AG04450 (cell line): Measurements from ENCODE around the gene CMKLR1. TPM values are rescaled to one million over a fixed set of nuclear protein-coding genes. Genes with fewer than 3 reads are reported as not detected.

ENCODE experiments used
- CTCF ChIA-PET: fragments of 300-600, 350-600 bp; formaldehyde crosslinking; extraction: SDS; loops from one replicate; lab custom pipeline; 2022; ENCODE audit warnings: antibody characterized with exemption, inconsistent platforms; lab: Charles Lee
- POLR2A ChIA-PET: fragments of 350-600 bp; formaldehyde crosslinking; extraction: SDS; loops from one replicate; lab custom pipeline; 2021; ENCODE audit warnings: antibody characterized with exemption, inconsistent platforms; lab: Yijun Ruan, JAX
- DNase-seq: peaks from one replicate; pipeline ENCODE4 v3.0.0-alpha.2; 2011; ENCODE audit warnings: low read depth, low spot score
- H3K27ac ChIP-seq: one replicate; pipeline ENCODE4 v1.5.1; 2012; ENCODE audit warnings: low read depth, low read length, control low read depth
- H3K27me3 ChIP-seq: one replicate; pipeline ENCODE4 v1.6.0; 2012; ENCODE audit warnings: low read length; ENCODE audit not compliant: control insufficient read depth, insufficient read depth
- H3K4me3 ChIP-seq: 2 replicates; pipeline ENCODE4 v1.5.1; 2011; ENCODE audit warnings: mild to moderate bottlenecking, low read depth, low read length, control low read depth
- H3K9me3 ChIP-seq: 2 replicates; pipeline ENCODE4 v1.5.1; 2012; ENCODE audit warnings: low read length; ENCODE audit not compliant: control insufficient read depth, insufficient read depth
- polyA plus RNA-seq: library from polyadenylated mRNA; depleted of rRNA; stranded (reverse); fragments of >200 nt; gene quantifications from 2 replicates; pipeline ENCODE4 v1.2.3, GENCODE V29; 2011
- TF ChIP-seq, protein P1 (sequence below): IDR thresholded peaks from 2 replicates; pipeline ENCODE4 v1.5.1; 2011; ENCODE audit warnings: low read depth, low read length, control low read depth, inconsistent platforms

Gene CMKLR1
- polyA plus RNA-seq, 1 experiment, result 0.12 TPM

DNA sequence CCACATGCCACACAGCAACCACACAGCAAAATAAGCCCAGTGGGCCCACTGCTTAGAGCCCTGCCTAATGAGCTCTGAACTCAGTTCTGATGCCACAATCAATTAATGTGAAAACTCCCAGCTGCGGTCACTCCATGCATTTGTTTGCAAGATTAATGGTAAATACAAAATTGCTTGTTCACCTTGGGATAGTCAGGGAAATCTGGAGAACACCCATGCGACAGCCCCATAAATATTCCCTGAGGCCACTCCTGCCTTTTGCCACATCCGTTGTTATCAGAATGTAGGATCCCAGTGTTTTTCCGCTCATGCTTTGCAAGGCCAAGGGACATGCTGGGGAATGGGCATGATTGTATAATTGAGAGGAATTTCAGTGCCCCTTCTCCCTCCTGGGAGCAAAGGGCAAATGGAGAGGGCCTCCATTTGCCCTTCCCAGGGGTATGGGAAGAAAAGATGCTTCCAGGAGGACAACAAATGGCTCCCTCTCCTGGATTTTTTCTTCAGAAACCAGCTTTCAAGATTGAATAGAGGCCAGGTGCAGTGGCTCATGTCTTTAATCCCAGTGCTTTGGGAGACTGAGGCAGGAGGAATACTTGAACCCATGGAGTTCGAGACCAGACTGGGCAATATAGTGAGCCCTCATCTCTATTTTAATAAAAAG lies 30.8 kb upstream of the CMKLR1 start:
- H3K27me3 ChIP-seq, result no peaks in the 10 kb centered on the region
- CTCF ChIA-PET, result interaction anchor here (1.0 kb wide), 1 partner anchor 10 kb away, joined by 3 read pairs; no protein-coding TSS in a partner anchor
- POLR2A ChIA-PET, result no interaction called here
- TF ChIP-seq, protein P1, sequence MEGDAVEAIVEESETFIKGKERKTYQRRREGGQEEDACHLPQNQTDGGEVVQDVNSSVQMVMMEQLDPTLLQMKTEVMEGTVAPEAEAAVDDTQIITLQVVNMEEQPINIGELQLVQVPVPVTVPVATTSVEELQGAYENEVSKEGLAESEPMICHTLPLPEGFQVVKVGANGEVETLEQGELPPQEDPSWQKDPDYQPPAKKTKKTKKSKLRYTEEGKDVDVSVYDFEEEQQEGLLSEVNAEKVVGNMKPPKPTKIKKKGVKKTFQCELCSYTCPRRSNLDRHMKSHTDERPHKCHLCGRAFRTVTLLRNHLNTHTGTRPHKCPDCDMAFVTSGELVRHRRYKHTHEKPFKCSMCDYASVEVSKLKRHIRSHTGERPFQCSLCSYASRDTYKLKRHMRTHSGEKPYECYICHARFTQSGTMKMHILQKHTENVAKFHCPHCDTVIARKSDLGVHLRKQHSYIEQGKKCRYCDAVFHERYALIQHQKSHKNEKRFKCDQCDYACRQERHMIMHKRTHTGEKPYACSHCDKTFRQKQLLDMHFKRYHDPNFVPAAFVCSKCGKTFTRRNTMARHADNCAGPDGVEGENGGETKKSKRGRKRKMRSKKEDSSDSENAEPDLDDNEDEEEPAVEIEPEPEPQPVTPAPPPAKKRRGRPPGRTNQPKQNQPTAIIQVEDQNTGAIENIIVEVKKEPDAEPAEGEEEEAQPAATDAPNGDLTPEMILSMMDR, result no peak
- peaks cover 2% of the 10 kb centered on the region; the same call in 1 of the 2 replicates for H3K9me3 ChIP-seq
- DNase-seq, result no peak
- H3K27ac ChIP-seq, result no peak overlapping the region
- no peak overlapping the region for H3K4me3 ChIP-seq

DNA sequence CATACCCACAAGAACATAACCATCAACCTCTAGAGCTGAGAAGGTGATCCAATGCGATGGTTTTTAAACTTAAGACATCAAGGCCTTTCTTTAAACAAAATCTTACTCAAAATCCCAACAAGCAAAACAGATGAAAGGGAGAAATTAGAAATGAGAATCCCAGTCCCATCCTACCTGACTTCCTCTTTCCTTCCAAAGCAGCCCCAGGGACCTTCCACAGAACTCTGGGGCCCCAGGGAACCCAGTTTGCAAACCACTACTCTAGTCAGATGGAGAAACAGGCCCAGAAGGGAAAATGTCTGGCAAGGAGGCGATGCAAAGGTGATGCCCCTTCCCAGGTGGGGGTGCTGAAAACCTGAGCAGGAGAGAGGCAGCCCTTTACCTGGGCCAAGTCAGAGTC lies 29.0 kb upstream of the CMKLR1 start:
- TF ChIP-seq, protein P1, result no peak
- Histone ChIP-seq H3K9me3 (peaks cover 4% of the 10 kb centered on the region), H3K4me3 (no peak overlapping the region), H3K27ac (no peak overlapping the region), H3K27me3 (no peaks in the 10 kb centered on the region)
- ChIA-PET POLR2A (no interaction called here), CTCF (no interaction called here)
- DNase-seq, result no peak

DNA sequence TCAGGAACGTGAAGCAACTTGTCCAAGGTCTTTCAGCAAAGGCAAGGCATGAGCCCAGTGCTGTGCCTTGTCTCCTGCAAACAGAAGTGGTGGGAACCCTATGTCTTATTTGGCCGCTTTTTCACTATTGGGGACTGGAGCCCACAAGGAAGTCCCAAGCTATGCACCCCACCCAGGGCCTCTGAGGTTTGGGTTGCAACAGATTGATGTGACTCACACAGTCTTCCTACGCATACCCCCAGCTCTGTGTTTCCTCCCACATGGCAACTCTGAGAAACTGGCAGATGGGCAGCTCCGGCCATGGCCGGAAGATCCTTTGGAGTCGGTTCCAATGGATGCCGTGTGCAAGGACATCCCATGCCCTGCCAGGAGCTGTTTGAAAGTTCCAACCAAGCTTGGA lies 28.3 kb upstream of the CMKLR1 start:
- TF ChIP-seq, protein P1, result no peak
- POLR2A ChIA-PET, result no interaction called here

DNA sequence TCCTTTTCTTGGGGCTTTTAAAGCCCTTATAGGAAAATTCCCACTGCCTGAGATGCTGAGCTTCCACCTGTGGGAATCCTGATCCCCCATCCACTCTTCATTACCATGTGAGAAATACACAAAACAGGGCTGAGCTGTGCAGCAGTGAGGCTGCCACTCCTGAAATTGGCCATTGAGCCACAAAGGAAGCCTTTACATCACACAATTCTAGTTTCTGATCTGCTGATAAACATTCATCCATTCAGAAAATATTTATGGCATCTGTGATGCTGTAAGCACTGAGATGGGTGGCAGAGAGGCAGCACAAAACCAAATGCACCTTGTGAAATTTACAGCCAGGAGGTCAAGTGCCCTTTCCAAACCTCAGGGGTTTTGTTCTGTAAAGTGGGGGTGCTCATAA lies 26.2 kb upstream of the CMKLR1 start:
- DNase-seq, result no peak
- ChIA-PET POLR2A (no interaction called here), CTCF (no interaction called here)
- Histone ChIP-seq H3K27me3 (no peaks in the 10 kb centered on the region), H3K4me3 (no peak overlapping the region), H3K9me3 (peaks cover 4% of the 10 kb centered on the region), H3K27ac (no peak overlapping the region)
- TF ChIP-seq, protein P1, result no peak

More for the DNA sequence above, 28.3 kb upstream of the CMKLR1 start:
- CTCF ChIA-PET, result no interaction called here
- Histone ChIP-seq H3K4me3 (no peak overlapping the region), H3K9me3 (peaks cover 4% of the 10 kb centered on the region), H3K27ac (no peak overlapping the region), H3K27me3 (no peaks in the 10 kb centered on the region)
- DNase-seq, result no peak

DNA sequence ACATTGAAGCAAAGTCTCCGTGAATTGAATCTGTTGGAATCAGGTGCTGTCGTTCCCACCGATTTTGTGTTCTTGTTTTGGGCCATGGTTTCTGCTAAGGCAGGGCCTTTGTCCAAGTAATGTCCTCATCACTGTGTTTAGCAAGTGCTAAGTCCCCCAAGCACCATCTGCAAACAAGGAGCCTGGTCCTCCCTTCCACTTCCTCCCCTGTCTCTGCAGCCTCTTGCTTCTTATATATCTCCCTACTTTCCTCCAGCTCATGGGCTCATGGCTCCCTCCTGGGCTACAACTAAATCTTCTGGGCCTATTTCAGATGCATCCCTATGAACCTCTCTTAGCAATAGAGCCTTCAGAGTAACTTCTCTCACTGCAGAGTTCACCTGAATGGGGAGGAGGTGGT lies 25.8 kb upstream of the CMKLR1 start:
- ChIA-PET CTCF (no interaction called here), POLR2A (no interaction called here)
- TF ChIP-seq, protein P1, result no peak
- no peak for DNase-seq
- no peak overlapping the region for H3K4me3 ChIP-seq
- peaks cover 4% of the 10 kb centered on the region for H3K9me3 ChIP-seq
- H3K27ac ChIP-seq, result no peak overlapping the region
- H3K27me3 ChIP-seq, result no peaks in the 10 kb centered on the region
